Stimulated activated CD4-positive, alpha-beta T cell treated with anti-CD3 and anti-CD28 coated beads, Interleukin-4, amount 100 ng/mL, for 24 hours (primary cell): Measurements from ENCODE around the gene ADAP2.
"Not testable (repeated sequence)": the region's sequence is repeated elsewhere in the genome, so short reads cannot be mapped to it uniquely, and the experiment has no call there.

ENCODE experiments used
- DNase-seq: peaks from one replicate; pipeline ENCODE4 v3.0.0-alpha.2; 2020

ADAP2 gene

GRCh38 chr17:30975042-30975820 lies 53.5 kb downstream of the ADAP2 start:
- DNase-seq, result no peak

- not testable (repeated sequence) for DNase-seq
Observed at GRCh38 chr17:30979919-30980318, 58.2 kb downstream of the ADAP2 start.

GRCh38 chr17:30981531-30982519 lies 60.1 kb downstream of the ADAP2 start:
- no peak for DNase-seq

GRCh38 chr17:30982855-30983254 lies 61.1 kb downstream of the ADAP2 start:
- no peak for DNase-seq

- no peak for DNase-seq
Observed at GRCh38 chr17:30990458-30990857, 68.7 kb downstream of the ADAP2 start.

- DNase-seq, result no peak
Observed at GRCh38 chr17:30992551-30992950, 70.8 kb downstream of the ADAP2 start.

GRCh38 chr17:30995347-30995746 lies 73.6 kb downstream of the ADAP2 start:
- no peak for DNase-seq

- DNase-seq, result no peak
Observed at GRCh38 chr17:30996486-30996885, 74.7 kb downstream of the ADAP2 start.

- DNase-seq, result no peak
Observed at GRCh38 chr17:30997270-30997669, 75.5 kb downstream of the ADAP2 start.

- DNase-seq, result no peak
Observed at GRCh38 chr17:30997842-30998241, 76.1 kb downstream of the ADAP2 start.

- DNase-seq, result no peak
Observed at GRCh38 chr17:31002047-31002446, 80.3 kb downstream of the ADAP2 start.

GRCh38 chr17:31003225-31003866 lies 81.6 kb downstream of the ADAP2 start:
- no peak for DNase-seq

- DNase-seq, result no peak
Observed at GRCh38 chr17:31004160-31004559, 82.4 kb downstream of the ADAP2 start.

- no peak for DNase-seq
Observed at GRCh38 chr17:31007695-31008373, 86.1 kb downstream of the ADAP2 start.

GRCh38 chr17:31008374-31009041 lies 86.8 kb downstream of the ADAP2 start:
- DNase-seq, result peak; percentile 52
